Neutrophil (primary cell): ENCODE data around the gene GNS.
A peak's percentile ranks its signal among the peaks of the same experiment; 100 is the strongest.

Source experiments
- H3K27ac ChIP-seq: fragments of 200-600 bp; sonication (generic); 2 replicates; pipeline ENCODE4 v1.5.1; 2016; ENCODE audit warnings: mild to moderate bottlenecking, moderate library complexity
- H3K27me3 ChIP-seq: fragments of 200-600 bp; sonication (generic); 2 replicates; pipeline ENCODE4 v1.6.0; 2016; ENCODE audit warnings: mild to moderate bottlenecking
- H3K36me3 ChIP-seq: fragments of 200-600 bp; sonication (generic); 2 replicates; pipeline ENCODE4 v1.5.1; 2017
- H3K4me1 ChIP-seq, 2 experiments: fragments of 200-600 bp in 1 of 2; sonication (generic) in 1 of 2; 1 replicate in 1 of 2; 2 replicates in 1 of 2; pipeline versions ENCODE4 v1.5.1 to v1.6.1; 2013 to 2016; ENCODE audit warnings: low read depth in 1 of 2, low read length in 1 of 2, mild to moderate bottlenecking in 1 of 2, moderate library complexity in 1 of 2; ENCODE audit not compliant: control insufficient read depth in 1 of 2, insufficient read depth in 1 of 2
- H3K4me3 ChIP-seq, 2 experiments: fragments of 200-600 bp in 1 of 2; sonication (generic) in 1 of 2; 1 replicate in 1 of 2; 2 replicates in 1 of 2; pipeline ENCODE4 v1.5.1; 2013 to 2016; ENCODE audit warnings: low read depth in 1 of 2, low read length in 1 of 2, mild to moderate bottlenecking in 1 of 2, moderate library complexity in 1 of 2
- H3K9me3 ChIP-seq: fragments of 200-600 bp; sonication (generic); 2 replicates; pipeline ENCODE4 v1.5.1; 2016
- CTCF ChIP-seq: fragments of 200-600 bp; sonication (generic); IDR thresholded peaks from 2 replicates; pipeline ENCODE4 v1.5.1; 2016; ENCODE audit warnings: antibody characterized with exemption

The GNS gene

GRCh38 chr12:64733857-64734256 is 25.3 kb downstream of the GNS start:
- TF ChIP-seq CTCF, result no peak
- Histone ChIP-seq H3K27ac (no peak overlapping the region), H3K36me3 (peaks cover 44% of the 10 kb centered on the region), H3K4me3 (no peak overlapping the region), H3K27me3 (no peaks in the 10 kb centered on the region), H3K4me1 (peaks cover 20 to 28% of the 10 kb centered on the region in 2 experiments), H3K9me3 (no peaks in the 10 kb centered on the region)

- Histone ChIP-seq H3K27ac (no peak overlapping the region), H3K36me3 (peaks cover 40% of the 10 kb centered on the region), H3K4me1 (peaks cover 5 to 13% of the 10 kb centered on the region in 2 experiments), H3K9me3 (no peaks in the 10 kb centered on the region), H3K4me3 (no peak overlapping the region), H3K27me3 (no peaks in the 10 kb centered on the region)
- no peak for TF ChIP-seq CTCF
Observed at GRCh38 chr12:64731683-64732082, 27.5 kb downstream of the GNS start.

GRCh38 chr12:64730588-64730969 is 28.6 kb downstream of the GNS start:
- Histone ChIP-seq H3K9me3 (no peaks in the 10 kb centered on the region), H3K36me3 (peaks cover 32% of the 10 kb centered on the region), H3K4me1 (peaks cover 3 to 13% of the 10 kb centered on the region in 2 experiments), H3K27ac (peak overlapping the region; percentile 69), H3K27me3 (no peaks in the 10 kb centered on the region), H3K4me3 (no peak overlapping the region)
- no peak for TF ChIP-seq CTCF

- Histone ChIP-seq H3K36me3 (peaks cover 33% of the 10 kb centered on the region), H3K9me3 (no peaks in the 10 kb centered on the region), H3K27ac (peak overlapping the region; percentile 69), H3K4me3 (no peak overlapping the region), H3K27me3 (no peaks in the 10 kb centered on the region), H3K4me1 (peaks cover 3 to 13% of the 10 kb centered on the region in 2 experiments)
- TF ChIP-seq CTCF, result no peak
Observed at GRCh38 chr12:64729909-64730587, 29.2 kb downstream of the GNS start.

- Histone ChIP-seq H3K4me3 (no peak overlapping the region), H3K4me1 (peaks cover 4 to 9% of the 10 kb centered on the region in 2 experiments), H3K36me3 (peaks cover 69% of the 10 kb centered on the region), H3K9me3 (no peaks in the 10 kb centered on the region), H3K27me3 (no peaks in the 10 kb centered on the region), H3K27ac (peak overlapping the region; percentile 45)
- no peak for TF ChIP-seq CTCF
Observed at GRCh38 chr12:64724201-64724745, 34.9 kb downstream of the GNS start.
